ENCODE results near the gene DIPK2A. TPM values are rescaled to one million over a fixed set of nuclear protein-coding genes. Genes with fewer than 3 reads are reported as not detected.

The DIPK2A gene
- polyA plus RNA-seq, 1 donor from 2014 or later = 9.7 TPM

Other genes starting within 250 kb of the DIPK2A start
- 0.22 and 0.54 TPM in 2 replicates for gene SLC9A9, start 123.4 kb upstream of the DIPK2A start, polyA plus RNA-seq

Measured in neural cell (in vitro differentiated cells).